HEK293 (cell line): ENCODE data around the gene HTRA1.

Experiments
- ATF2 ChIP-seq: fragments of 450-650 bp; formaldehyde crosslinking; IDR thresholded peaks from 2 replicates; pipeline ENCODE4 v1.5.1; 2016; ENCODE audit warnings: missing biosample characterization, missing genetic modification characterization, low read depth
- CTCF ChIP-seq: fragments of 450-650 bp; formaldehyde crosslinking; IDR thresholded peaks from 2 replicates; pipeline ENCODE4 v1.5.1; 2016; ENCODE audit warnings: missing biosample characterization, missing genetic modification characterization
- HOXA7 ChIP-seq: sonication (generic); formaldehyde crosslinking; IDR thresholded peaks from 2 replicates; pipeline ENCODE4 v1.8.1; 2022; ENCODE audit warnings: missing genetic modification reagents, borderline replicate concordance
- KLF1 ChIP-seq: fragments of 450-650 bp; formaldehyde crosslinking; IDR thresholded peaks from 2 replicates; pipeline ENCODE4 v1.5.1; 2016; ENCODE audit warnings: missing biosample characterization, missing genetic modification characterization
- KLF8 ChIP-seq: fragments of 450-650 bp; formaldehyde crosslinking; IDR thresholded peaks from 2 replicates; pipeline ENCODE4 v1.5.1; 2016; ENCODE audit warnings: missing biosample characterization, missing genetic modification characterization
- MEIS1 ChIP-seq: sonication (generic); formaldehyde crosslinking; IDR thresholded peaks from 2 replicates; pipeline ENCODE4 v1.8.1; 2022; ENCODE audit warnings: missing genetic modification reagents, mild to moderate bottlenecking, borderline replicate concordance
- REST ChIP-seq: fragments of 450-650 bp; formaldehyde crosslinking; IDR thresholded peaks from 2 replicates; pipeline ENCODE4 v1.5.1; 2016; ENCODE audit warnings: missing biosample characterization, missing genetic modification characterization
- ZBTB11 ChIP-seq: fragments of 450-650 bp; formaldehyde crosslinking; conservative IDR thresholded peaks from 2 replicates; pipeline ENCODE4 v1.5.1; 2016; ENCODE audit warnings: low read depth, missing biosample characterization, missing genetic modification characterization
- ZBTB7A ChIP-seq: fragments of 450-650 bp; formaldehyde crosslinking; IDR thresholded peaks from 2 replicates; pipeline ENCODE4 v1.5.1; 2016; ENCODE audit warnings: low read depth, missing biosample characterization, missing genetic modification characterization
- ZNF184 ChIP-seq: fragments of 450-650 bp; IDR thresholded peaks from 2 replicates; pipeline ENCODE4 v1.5.1; 2018; ENCODE audit warnings: missing biosample characterization, mild to moderate bottlenecking, missing genetic modification characterization
- ZNF302 ChIP-seq: fragments of 450-650 bp; formaldehyde crosslinking; IDR thresholded peaks from 2 replicates; pipeline ENCODE4 v1.5.1; 2016; ENCODE audit warnings: missing biosample characterization, missing genetic modification characterization, low read depth
- ZNF423 ChIP-seq: fragments of 450-650 bp; formaldehyde crosslinking; IDR thresholded peaks from 2 replicates; pipeline ENCODE4 v1.5.1; 2016; ENCODE audit warnings: missing biosample characterization, missing genetic modification characterization
- ZNF530 ChIP-seq: fragments of 450-650 bp; formaldehyde crosslinking; IDR thresholded peaks from 2 replicates; pipeline ENCODE4 v1.5.1; 2016; ENCODE audit warnings: low read depth, missing biosample characterization, missing genetic modification characterization

GRCh38 chr10:122464586-122464985, 3.2 kb downstream of the HTRA1 start:
- TF ChIP-seq ZBTB11 (no peak), KLF8 (tag by site-specific recombination) (no peak), HOXA7 (CRISPR knock-in tag) (no peak), REST (no peak), CTCF (tag by site-specific recombination) (no peak), MEIS1 (CRISPR knock-in tag) (no peak), ZBTB7A (tag by site-specific recombination) (no peak), KLF1 (no peak), ZNF302 (tag by site-specific recombination) (no peak), ATF2 (tag by site-specific recombination) (no peak), ZNF184 (tag by site-specific recombination) (no peak), ZNF530 (no peak), ZNF423 (tag by site-specific recombination) (no peak)
